ENCODE data around the gene ZBTB49. TPM values are rescaled to one million over a fixed set of nuclear protein-coding genes. Genes with fewer than 3 reads are reported as not detected.

ZBTB49 gene
- total RNA-seq, 1 experiment from 2014 or later, result 7.2 TPM

DNA sequence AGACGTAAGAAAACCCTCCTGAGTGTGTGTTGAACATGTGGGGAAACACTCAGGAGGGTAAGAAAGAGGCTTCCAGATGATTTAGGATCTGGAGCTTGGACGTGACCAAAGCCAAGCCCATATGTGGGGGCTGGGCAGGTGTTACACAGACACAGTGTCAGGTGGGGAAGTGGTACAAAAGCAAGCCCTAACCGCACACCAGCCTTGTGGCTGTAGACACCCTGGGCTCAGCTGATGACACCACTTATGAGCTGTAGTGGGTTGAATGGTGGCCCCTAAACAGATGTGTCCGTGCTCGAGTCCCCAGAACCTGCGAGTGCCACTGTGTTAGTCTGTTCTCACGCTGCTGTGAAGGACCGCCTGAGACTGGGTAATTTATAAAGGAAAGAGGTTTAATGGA lies 71.8 kb downstream of the ZBTB49 start:
- Histone ChIP-seq H3K4me1 (peaks cover 8% of the 10 kb centered on the region), H3K27me3 (replicated peaks; ENCODE audit: control insufficient read depth, insufficient read depth, low read length) (no peaks in the 10 kb centered on the region), H3K9me3 (no peaks in the 10 kb centered on the region), H3K4me3 (ENCODE audit: low read depth, low read length) (no peak overlapping the region), H3K36me3 (ENCODE audit: control insufficient read depth, insufficient read depth, low read length) (no peaks in the 10 kb centered on the region)
- DNase-seq, result no peak
- no TSS peak for BruUV-seq (replicated peaks)
- H3K27ac Mint-ChIP-seq (ENCODE audit: unreplicated experiment), result no peak overlapping the region
- no peaks in the 10 kb centered on the region for H3K4me1 Mint-ChIP-seq (ENCODE audit: low read depth, unreplicated experiment)
- intact Hi-C loops (cut with micrococcal nuclease; ENCODE audit: unreplicated experiment), result no loop called here
- peaks cover 10% of the 10 kb centered on the region for H3K9me3 Mint-ChIP-seq (ENCODE audit: unreplicated experiment)
- no peak overlapping the region for H3K4me3 Mint-ChIP-seq (ENCODE audit: unreplicated experiment)
- ChIA-PET POLR2A (no interaction called here), CTCF (no interaction called here)
- H3K36me3 Mint-ChIP-seq (ENCODE audit: insufficient read depth, unreplicated experiment), result no peaks in the 10 kb centered on the region
- no peaks in the 10 kb centered on the region for H3K27me3 Mint-ChIP-seq (ENCODE audit: insufficient read depth, unreplicated experiment)
- TF ChIP-seq, protein P1, sequence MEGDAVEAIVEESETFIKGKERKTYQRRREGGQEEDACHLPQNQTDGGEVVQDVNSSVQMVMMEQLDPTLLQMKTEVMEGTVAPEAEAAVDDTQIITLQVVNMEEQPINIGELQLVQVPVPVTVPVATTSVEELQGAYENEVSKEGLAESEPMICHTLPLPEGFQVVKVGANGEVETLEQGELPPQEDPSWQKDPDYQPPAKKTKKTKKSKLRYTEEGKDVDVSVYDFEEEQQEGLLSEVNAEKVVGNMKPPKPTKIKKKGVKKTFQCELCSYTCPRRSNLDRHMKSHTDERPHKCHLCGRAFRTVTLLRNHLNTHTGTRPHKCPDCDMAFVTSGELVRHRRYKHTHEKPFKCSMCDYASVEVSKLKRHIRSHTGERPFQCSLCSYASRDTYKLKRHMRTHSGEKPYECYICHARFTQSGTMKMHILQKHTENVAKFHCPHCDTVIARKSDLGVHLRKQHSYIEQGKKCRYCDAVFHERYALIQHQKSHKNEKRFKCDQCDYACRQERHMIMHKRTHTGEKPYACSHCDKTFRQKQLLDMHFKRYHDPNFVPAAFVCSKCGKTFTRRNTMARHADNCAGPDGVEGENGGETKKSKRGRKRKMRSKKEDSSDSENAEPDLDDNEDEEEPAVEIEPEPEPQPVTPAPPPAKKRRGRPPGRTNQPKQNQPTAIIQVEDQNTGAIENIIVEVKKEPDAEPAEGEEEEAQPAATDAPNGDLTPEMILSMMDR (IDR thresholded peaks at IDR 0.05; ENCODE audit: insufficient read depth in 1 of 2, low read depth in 1 of 2, low read length in 1 of 2, severe bottlenecking in 1 of 2, unreplicated experiment in 1 of 2), result no peak

DNA sequence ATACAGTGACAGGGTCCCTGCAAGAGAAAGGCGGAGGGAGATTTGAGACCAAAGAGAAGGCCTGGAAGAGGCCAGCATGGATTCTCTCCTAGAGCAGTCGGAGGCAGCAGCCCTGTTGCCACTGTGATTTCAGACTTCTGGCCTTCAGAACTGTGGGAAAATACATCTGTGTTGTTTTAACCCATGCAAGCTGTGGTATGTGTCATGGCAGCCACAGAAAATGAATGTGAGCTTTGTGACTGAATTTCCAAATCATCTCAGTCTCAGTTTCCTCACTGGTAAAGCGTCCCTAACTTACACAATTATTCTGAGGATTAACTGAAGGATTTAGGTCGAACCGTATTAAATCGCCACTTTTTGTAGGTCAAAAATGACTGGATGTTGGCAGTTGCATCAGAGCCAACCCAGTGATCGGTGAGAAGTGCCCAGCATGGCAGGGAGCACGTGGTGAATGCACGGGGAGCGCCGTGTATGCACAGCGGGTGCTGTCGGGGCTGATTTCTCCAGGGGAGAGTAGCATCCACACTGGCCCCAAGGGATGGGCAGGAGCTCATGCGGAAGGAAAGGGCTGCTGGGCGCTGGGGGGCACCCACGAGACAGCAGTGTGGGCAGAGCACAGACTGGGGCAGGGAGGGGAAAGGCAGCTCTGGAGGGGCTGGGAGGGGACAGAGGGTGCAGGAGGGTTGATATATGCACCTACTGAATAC lies 73.1 kb downstream of the ZBTB49 start:
- intact Hi-C loops (cut with micrococcal nuclease; ENCODE audit: unreplicated experiment), result no loop called here
- ChIA-PET POLR2A (no interaction called here), CTCF (no interaction called here)
- Mint-ChIP-seq H3K27ac (ENCODE audit: unreplicated experiment) (no peak overlapping the region), H3K4me1 (ENCODE audit: low read depth, unreplicated experiment) (no peaks in the 10 kb centered on the region), H3K27me3 (ENCODE audit: insufficient read depth, unreplicated experiment) (no peaks in the 10 kb centered on the region), H3K9me3 (ENCODE audit: unreplicated experiment) (peaks cover 10% of the 10 kb centered on the region), H3K4me3 (ENCODE audit: unreplicated experiment) (no peak overlapping the region), H3K36me3 (ENCODE audit: insufficient read depth, unreplicated experiment) (no peaks in the 10 kb centered on the region)
- Histone ChIP-seq H3K9me3 (no peaks in the 10 kb centered on the region), H3K36me3 (ENCODE audit: control insufficient read depth, insufficient read depth, low read length) (no peaks in the 10 kb centered on the region), H3K4me3 (ENCODE audit: low read depth, low read length) (no peak overlapping the region), H3K4me1 (peaks cover 8% of the 10 kb centered on the region), H3K27me3 (replicated peaks; ENCODE audit: control insufficient read depth, insufficient read depth, low read length) (no peaks in the 10 kb centered on the region)
- BruUV-seq (replicated peaks), result no TSS peak
- no peak for DNase-seq
- TF ChIP-seq, protein P1 (IDR thresholded peaks at IDR 0.05; ENCODE audit: insufficient read depth in 1 of 2, low read depth in 1 of 2, low read length in 1 of 2, severe bottlenecking in 1 of 2, unreplicated experiment in 1 of 2), result no peak

DNA sequence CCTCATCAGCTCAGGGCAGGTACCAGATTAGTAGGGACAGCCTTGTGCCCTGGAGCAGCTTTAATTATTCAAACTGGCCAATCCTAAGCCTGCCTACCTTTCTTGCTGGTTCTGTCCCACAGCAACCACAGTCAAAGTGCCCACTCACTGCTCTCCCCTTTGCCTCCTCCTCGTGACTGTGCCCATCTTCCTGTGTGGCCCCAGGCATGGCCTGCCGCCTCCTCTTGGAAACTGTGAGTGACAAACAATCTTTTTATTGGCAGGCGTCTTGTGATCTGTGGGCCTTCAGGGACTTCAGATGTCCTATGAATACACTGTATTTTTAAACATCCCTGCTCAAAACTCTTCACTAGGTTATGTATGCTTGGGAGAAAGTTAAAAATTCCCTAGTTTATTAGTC lies 74.0 kb downstream of the ZBTB49 start:
- Mint-ChIP-seq H3K9me3 (ENCODE audit: unreplicated experiment) (peaks cover 10% of the 10 kb centered on the region), H3K27ac (ENCODE audit: unreplicated experiment) (no peak overlapping the region), H3K4me1 (ENCODE audit: low read depth, unreplicated experiment) (no peaks in the 10 kb centered on the region), H3K4me3 (ENCODE audit: unreplicated experiment) (no peak overlapping the region), H3K27me3 (ENCODE audit: insufficient read depth, unreplicated experiment) (no peaks in the 10 kb centered on the region), H3K36me3 (ENCODE audit: insufficient read depth, unreplicated experiment) (no peaks in the 10 kb centered on the region)
- intact Hi-C loops (cut with micrococcal nuclease; ENCODE audit: unreplicated experiment), result no loop called here
- H3K9me3 ChIP-seq, result no peaks in the 10 kb centered on the region
- CTCF ChIA-PET, result no interaction called here
- BruUV-seq (replicated peaks), result no TSS peak
- H3K36me3 ChIP-seq (ENCODE audit: control insufficient read depth, insufficient read depth, low read length), result no peaks in the 10 kb centered on the region
- H3K4me3 ChIP-seq (ENCODE audit: low read depth, low read length), result no peak overlapping the region
- POLR2A ChIA-PET, result no interaction called here
- no peaks in the 10 kb centered on the region for H3K27me3 ChIP-seq (replicated peaks; ENCODE audit: control insufficient read depth, insufficient read depth, low read length)
- TF ChIP-seq, protein P1 (IDR thresholded peaks at IDR 0.05; ENCODE audit: insufficient read depth in 1 of 2, low read depth in 1 of 2, low read length in 1 of 2, severe bottlenecking in 1 of 2, unreplicated experiment in 1 of 2), result no peak
- H3K4me1 ChIP-seq, result peaks cover 8% of the 10 kb centered on the region
- no peak for DNase-seq

Measured in Caco-2 (cell line).